ENCODE data around the gene NAPSA.

DNA sequence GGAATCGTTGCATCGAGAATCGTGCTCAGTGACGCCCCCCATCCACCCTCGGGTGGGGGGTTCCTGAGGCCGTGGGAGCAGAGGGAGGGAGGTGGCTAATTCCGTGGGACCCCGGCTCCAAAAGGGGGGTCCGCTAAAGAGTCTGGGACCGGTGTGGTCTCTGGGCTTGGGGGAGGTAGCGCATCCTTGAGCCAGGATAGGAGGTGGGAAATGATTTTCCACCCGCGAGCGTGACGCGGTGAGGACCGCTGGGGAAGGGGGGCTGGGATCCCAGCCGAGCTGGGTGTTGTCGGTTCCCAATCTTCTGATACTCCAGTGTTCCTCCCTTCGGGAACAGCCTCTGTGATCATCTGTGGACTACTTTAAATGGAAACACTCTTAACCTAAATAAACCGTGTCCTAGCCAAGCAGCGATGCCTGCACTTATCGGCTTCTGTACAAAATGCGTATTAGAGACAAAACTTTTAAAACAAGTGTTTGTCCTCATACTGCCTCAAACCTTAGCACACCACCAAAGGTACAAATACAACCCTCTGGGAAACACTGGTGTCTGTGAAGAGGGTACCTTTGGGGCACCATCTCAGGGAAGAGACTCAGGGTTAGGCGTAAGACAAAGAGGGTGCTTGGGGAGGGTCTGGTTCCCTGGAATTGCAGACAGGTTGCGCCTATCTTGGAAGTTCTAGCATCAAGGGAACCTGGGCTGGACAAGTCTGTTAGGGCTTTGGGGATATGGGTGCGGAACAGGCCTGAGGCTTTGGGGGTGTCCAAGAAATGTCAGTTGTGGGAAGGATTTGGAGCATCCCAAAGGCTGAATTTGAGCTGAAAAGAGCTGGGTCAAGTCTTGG lies 52.2 kb downstream of the NAPSA start:
- TF ChIP-seq SIN3A (IDR thresholded peaks at IDR 0.05; ENCODE audit: low read depth, low read length): no peak
- TF ChIP-seq, protein P1, sequence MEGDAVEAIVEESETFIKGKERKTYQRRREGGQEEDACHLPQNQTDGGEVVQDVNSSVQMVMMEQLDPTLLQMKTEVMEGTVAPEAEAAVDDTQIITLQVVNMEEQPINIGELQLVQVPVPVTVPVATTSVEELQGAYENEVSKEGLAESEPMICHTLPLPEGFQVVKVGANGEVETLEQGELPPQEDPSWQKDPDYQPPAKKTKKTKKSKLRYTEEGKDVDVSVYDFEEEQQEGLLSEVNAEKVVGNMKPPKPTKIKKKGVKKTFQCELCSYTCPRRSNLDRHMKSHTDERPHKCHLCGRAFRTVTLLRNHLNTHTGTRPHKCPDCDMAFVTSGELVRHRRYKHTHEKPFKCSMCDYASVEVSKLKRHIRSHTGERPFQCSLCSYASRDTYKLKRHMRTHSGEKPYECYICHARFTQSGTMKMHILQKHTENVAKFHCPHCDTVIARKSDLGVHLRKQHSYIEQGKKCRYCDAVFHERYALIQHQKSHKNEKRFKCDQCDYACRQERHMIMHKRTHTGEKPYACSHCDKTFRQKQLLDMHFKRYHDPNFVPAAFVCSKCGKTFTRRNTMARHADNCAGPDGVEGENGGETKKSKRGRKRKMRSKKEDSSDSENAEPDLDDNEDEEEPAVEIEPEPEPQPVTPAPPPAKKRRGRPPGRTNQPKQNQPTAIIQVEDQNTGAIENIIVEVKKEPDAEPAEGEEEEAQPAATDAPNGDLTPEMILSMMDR (IDR thresholded peaks at IDR 0.05 in 2 of 3, conservative IDR thresholded peaks at IDR 0.05 in 1 of 3; ENCODE audit: control insufficient read depth in 2 of 3, extremely low read depth in 1 of 3, insufficient read depth in 1 of 3, low read depth in 3 of 3, low read length in 3 of 3): no peak
- TF ChIP-seq IKZF1 (conservative IDR thresholded peaks at IDR 0.05): no peak
- no peak for TF ChIP-seq CBX3 (IDR thresholded peaks at IDR 0.05; ENCODE audit: borderline replicate concordance, low read depth)
- no peak for TF ChIP-seq KDM1A (IDR thresholded peaks at IDR 0.05; ENCODE audit: borderline replicate concordance)
- TF ChIP-seq, protein P2, sequence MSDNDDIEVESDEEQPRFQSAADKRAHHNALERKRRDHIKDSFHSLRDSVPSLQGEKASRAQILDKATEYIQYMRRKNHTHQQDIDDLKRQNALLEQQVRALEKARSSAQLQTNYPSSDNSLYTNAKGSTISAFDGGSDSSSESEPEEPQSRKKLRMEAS (IDR thresholded peaks at IDR 0.05; ENCODE audit: low read depth, low read length): no peak
- TF ChIP-seq, protein P3, sequence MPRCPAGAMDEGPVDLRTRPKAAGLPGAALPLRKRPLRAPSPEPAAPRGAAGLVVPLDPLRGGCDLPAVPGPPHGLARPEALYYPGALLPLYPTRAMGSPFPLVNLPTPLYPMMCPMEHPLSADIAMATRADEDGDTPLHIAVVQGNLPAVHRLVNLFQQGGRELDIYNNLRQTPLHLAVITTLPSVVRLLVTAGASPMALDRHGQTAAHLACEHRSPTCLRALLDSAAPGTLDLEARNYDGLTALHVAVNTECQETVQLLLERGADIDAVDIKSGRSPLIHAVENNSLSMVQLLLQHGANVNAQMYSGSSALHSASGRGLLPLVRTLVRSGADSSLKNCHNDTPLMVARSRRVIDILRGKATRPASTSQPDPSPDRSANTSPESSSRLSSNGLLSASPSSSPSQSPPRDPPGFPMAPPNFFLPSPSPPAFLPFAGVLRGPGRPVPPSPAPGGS (IDR thresholded peaks at IDR 0.05; ENCODE audit: borderline replicate concordance, insufficient read depth, low read depth, low read length, poor library complexity, severe bottlenecking): no peak
- TF ChIP-seq, protein P4, sequence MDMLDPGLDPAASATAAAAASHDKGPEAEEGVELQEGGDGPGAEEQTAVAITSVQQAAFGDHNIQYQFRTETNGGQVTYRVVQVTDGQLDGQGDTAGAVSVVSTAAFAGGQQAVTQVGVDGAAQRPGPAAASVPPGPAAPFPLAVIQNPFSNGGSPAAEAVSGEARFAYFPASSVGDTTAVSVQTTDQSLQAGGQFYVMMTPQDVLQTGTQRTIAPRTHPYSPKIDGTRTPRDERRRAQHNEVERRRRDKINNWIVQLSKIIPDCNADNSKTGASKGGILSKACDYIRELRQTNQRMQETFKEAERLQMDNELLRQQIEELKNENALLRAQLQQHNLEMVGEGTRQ (IDR thresholded peaks at IDR 0.05; ENCODE audit: borderline replicate concordance, low read depth, low read length): no peak
- TF ChIP-seq POLR2A (IDR thresholded peaks at IDR 0.05; ENCODE audit: low read depth, low read length): no peak
- no peak for TF ChIP-seq TAF1 (IDR thresholded peaks at IDR 0.05; ENCODE audit: borderline replicate concordance, low read depth, low read length)
- no peak for TF ChIP-seq ZNF622 (IDR thresholded peaks at IDR 0.05)
- no peak for TF ChIP-seq SREBF2 (IDR thresholded peaks at IDR 0.05; ENCODE audit: low read length)
- TF ChIP-seq NFYB (IDR thresholded peaks at IDR 0.05; ENCODE audit: insufficient read depth, low read depth, low read length): no peak
- no peak for TF ChIP-seq CEBPB (IDR thresholded peaks at IDR 0.05; ENCODE audit: borderline replicate concordance in 1 of 2, low read depth in 2 of 2, low read length in 2 of 2)

Measured in GM12878 (cell line).